Esophagus squamous epithelium (tissue), 4 donors: ENCODE data around the gene HMCN2.
A peak's percentile ranks its signal among the peaks of the same experiment; 100 is the strongest.

Experiments
- POLR2A ChIP-seq, 4 donors: fragments of 450-650 bp; IDR thresholded peaks; one replicate each; pipeline ENCODE4 v1.6.1; 2017; ENCODE audit warnings: antibody characterized with exemption in 4 of 4, mild to moderate bottlenecking in 4 of 4, moderate library complexity in 3 of 4
- TF ChIP-seq, protein P1 (sequence below), 6 experiments: fragments of 450-650 bp in 4 of 6; fragments of 200-600 bp in 2 of 6; sonication (generic) in 2 of 6; IDR thresholded peaks; one replicate each; pipeline ENCODE4 v1.5.1; 2016 to 2019; ENCODE audit warnings: antibody characterized with exemption in 6 of 6, mild to moderate bottlenecking in 4 of 6, moderate library complexity in 4 of 6

DNA sequence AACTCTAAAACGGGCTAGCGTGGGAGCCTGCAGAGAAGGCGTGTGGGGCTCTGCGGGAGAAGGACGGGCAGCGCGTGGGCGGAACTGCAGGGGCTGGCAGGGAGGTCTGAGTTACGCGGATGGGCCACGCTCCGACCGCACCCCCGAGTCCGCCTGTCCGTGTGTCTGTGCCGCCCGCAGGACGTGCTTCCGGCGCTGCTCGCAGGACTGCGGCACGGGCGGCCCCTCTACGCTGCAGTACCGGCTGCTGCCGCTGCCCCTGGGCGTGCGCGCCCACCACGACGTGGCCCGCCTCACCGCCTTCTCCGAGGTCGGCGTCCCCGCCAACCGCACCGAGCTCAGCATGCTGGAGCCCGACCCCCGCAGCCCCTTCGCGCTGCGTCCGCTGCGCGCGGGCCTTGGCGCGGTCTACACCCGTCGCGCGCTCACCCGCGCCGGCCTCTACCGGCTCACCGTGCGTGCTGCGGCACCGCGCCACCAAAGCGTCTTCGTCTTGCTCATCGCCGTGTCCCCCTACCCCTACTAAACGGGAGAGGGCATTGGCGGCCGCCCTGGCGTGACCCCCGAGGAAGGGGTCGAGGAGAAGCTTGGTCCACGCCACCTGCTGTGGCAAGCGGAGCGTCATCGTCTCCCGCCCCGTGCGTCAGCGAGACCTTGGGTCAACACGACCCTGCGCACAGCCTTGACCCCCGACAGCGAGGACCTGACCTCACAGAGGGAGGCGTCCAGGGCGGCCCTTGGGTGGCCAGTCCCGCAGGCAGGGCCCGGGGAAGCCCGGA lies 167.8 kb downstream of the HMCN2 start:
- TF ChIP-seq POLR2A (IDR thresholded peaks at IDR 0.05): no peak
- TF ChIP-seq, protein P1, sequence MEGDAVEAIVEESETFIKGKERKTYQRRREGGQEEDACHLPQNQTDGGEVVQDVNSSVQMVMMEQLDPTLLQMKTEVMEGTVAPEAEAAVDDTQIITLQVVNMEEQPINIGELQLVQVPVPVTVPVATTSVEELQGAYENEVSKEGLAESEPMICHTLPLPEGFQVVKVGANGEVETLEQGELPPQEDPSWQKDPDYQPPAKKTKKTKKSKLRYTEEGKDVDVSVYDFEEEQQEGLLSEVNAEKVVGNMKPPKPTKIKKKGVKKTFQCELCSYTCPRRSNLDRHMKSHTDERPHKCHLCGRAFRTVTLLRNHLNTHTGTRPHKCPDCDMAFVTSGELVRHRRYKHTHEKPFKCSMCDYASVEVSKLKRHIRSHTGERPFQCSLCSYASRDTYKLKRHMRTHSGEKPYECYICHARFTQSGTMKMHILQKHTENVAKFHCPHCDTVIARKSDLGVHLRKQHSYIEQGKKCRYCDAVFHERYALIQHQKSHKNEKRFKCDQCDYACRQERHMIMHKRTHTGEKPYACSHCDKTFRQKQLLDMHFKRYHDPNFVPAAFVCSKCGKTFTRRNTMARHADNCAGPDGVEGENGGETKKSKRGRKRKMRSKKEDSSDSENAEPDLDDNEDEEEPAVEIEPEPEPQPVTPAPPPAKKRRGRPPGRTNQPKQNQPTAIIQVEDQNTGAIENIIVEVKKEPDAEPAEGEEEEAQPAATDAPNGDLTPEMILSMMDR (IDR thresholded peaks at IDR 0.05): peak in 5 of 6 experiments; percentile 57 to 87 (median 70)
